HepG2 (cell line): Measurements from ENCODE around the gene ZFAND2B. TPM values are rescaled to one million over a fixed set of nuclear protein-coding genes. Genes with fewer than 3 reads are reported as not detected.

Experiments
- FOXP1 ChIP-seq, 2 experiments: fragments of 450-650 bp in 1 of 2; IDR thresholded peaks; 2 replicates each; pipeline ENCODE4 v1.6.1; 2017 to 2018; ENCODE audit warnings: antibody characterized with exemption in 1 of 2
- RCOR2 ChIP-seq: IDR thresholded peaks from 2 replicates; pipeline ENCODE4 v1.6.1; 2016; ENCODE audit warnings: missing biosample characterization, missing genetic modification reagents
- ZFX ChIP-seq: sonication (generic); formaldehyde crosslinking; IDR thresholded peaks from 2 replicates; pipeline ENCODE4 v1.4.0; 2020; ENCODE audit warnings: mild to moderate bottlenecking, low read depth, missing genetic modification reagents, moderate library complexity
- ZNF747 ChIP-seq: sonication (generic); formaldehyde crosslinking; IDR thresholded peaks from 2 replicates; pipeline ENCODE4 v1.8.1; 2023; ENCODE audit warnings: missing genetic modification reagents, mild to moderate bottlenecking, borderline replicate concordance
- polyA plus RNA-seq, 8 experiments: library from polyadenylated mRNA; depleted of rRNA in 3 of 8; stranded (reverse) in 7 of 8; unstranded in 1 of 8; fragments of >200 nt; fragmentation: Illumina TruSeq in 4 of 8; extraction: Trizol in 4 of 8; gene quantifications; 2 replicates each; pipeline versions ENCODE4 v1.2.1 to v1.2.3, GENCODE V29; 2011 to 2016; ENCODE audit warnings: low read depth in 4 of 8, missing spikeins in 1 of 8, mixed read lengths in 1 of 8; ENCODE audit not compliant: insufficient read depth in 1 of 8
- total RNA-seq, 5 experiments: library from RNA; depleted of rRNA; stranded (reverse); fragments of >200 nt; fragmentation: Illumina TruSeq; extraction: Trizol; gene quantifications; 2 replicates each; pipeline ENCODE4 v1.2.3, GENCODE V29; 2016; ENCODE audit warnings: low read depth in 1 of 5
- TF ChIP-seq, protein P1 (sequence below): sonication (generic); formaldehyde crosslinking; IDR thresholded peaks from 2 replicates; pipeline ENCODE4 v1.4.0; 2020; ENCODE audit warnings: missing genetic modification reagents
- TF ChIP-seq, protein P2 (sequence below): sonication (generic); formaldehyde crosslinking; IDR thresholded peaks from 2 replicates; pipeline ENCODE4 v1.4.0; 2020; ENCODE audit warnings: mild to moderate bottlenecking, missing genetic modification reagents
- TF ChIP-seq, protein P3 (sequence below): sonication (generic); formaldehyde crosslinking; IDR thresholded peaks from 2 replicates; pipeline ENCODE4 v1.4.0; 2020; ENCODE audit warnings: missing genetic modification reagents
- TF ChIP-seq, protein P4 (sequence below): sonication (generic); formaldehyde crosslinking; IDR thresholded peaks from 2 replicates; pipeline ENCODE4 v1.4.0; 2020; ENCODE audit warnings: missing genetic modification reagents
- TF ChIP-seq, protein P5 (sequence below): sonication (generic); formaldehyde crosslinking; IDR thresholded peaks from 2 replicates; pipeline ENCODE4 v1.5.0; 2020; ENCODE audit warnings: missing genetic modification reagents
- TF ChIP-seq, protein P6 (sequence below): sonication (generic); formaldehyde crosslinking; IDR thresholded peaks from 2 replicates; pipeline ENCODE4 v1.4.0; 2020; ENCODE audit warnings: missing genetic modification reagents
- TF ChIP-seq, protein P7 (sequence below): IDR thresholded peaks from 2 replicates; pipeline ENCODE4 v1.6.1; 2016; ENCODE audit warnings: low read depth
- TF ChIP-seq, protein P8 (sequence below): sonication (generic); formaldehyde crosslinking; IDR thresholded peaks from 2 replicates; pipeline ENCODE4 v1.4.0; 2020; ENCODE audit warnings: missing genetic modification reagents

Gene ZFAND2B
- total and polyA plus RNA-seq, 2 of the 13 experiments (the other 11 are each of a cell fraction or from before 2014, with no cell fraction given), result 53.3 to 115 TPM

DNA sequence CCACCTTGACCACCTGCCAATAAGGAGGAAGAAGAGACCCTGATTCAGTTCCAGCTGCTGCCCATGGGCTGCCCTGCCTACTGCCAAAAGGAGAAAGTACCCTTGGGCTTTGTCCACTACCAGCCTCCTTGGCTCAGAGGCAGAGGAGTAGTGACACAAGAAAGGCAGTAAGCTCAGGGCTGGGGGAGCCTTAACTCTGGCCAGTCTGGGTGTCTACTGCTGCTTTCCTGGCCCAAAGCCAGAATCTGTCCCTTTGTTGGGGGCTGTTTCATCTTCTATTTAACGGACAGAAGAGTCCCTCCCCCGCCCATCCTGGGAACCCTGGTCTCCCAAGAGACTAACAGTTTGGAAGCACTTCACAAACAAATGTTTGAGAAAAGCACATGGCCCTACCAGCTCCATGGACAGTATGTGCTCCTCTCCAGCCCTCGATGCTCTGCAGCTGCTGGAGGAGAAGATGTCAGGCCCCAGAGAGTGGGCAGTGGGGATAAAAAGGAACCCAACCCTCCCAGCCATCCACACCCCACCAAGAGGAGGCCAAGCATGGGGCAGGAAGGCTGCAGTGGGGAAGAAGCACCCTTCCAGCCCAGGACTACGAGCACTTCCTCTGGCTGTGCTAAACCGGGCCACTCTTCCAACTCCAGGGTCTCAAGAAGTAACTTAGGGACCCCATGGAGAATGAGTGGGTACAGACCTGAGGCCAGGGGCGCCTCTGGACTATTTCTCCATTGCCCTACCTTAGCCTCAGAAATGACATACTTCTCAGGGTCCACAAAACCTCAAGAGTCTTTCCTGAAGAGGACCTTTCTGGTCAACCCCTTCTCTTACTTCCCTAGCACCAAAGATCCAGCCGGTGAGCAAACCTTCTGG lies 21.7 kb downstream of the ZFAND2B start (continued):
- TF ChIP-seq, protein P1, sequence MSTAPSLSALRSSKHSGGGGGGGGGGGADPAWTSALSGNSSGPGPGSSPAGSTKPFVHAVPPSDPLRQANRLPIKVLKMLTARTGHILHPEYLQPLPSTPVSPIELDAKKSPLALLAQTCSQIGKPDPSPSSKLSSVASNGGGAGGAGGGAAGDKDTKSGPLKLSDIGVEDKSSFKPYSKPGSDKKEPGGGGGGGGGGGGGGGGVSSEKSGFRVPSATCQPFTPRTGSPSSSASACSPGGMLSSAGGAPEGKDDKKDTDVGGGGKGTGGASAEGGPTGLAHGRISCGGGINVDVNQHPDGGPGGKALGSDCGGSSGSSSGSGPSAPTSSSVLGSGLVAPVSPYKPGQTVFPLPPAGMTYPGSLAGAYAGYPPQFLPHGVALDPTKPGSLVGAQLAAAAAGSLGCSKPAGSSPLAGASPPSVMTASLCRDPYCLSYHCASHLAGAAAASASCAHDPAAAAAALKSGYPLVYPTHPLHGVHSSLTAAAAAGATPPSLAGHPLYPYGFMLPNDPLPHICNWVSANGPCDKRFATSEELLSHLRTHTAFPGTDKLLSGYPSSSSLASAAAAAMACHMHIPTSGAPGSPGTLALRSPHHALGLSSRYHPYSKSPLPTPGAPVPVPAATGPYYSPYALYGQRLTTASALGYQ (CRISPR knock-in tag), result no peak
- TF ChIP-seq, protein P2, sequence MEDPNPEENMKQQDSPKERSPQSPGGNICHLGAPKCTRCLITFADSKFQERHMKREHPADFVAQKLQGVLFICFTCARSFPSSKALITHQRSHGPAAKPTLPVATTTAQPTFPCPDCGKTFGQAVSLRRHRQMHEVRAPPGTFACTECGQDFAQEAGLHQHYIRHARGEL (CRISPR knock-in tag), result no peak
- TF ChIP-seq ZFX (no peak), FOXP1 (IDR thresholded peaks at IDR 0.05) (no peak), FOXP1 (CRISPR knock-in tag; IDR thresholded peaks at IDR 0.05) (no peak), ZNF747 (CRISPR knock-in tag) (no peak), RCOR2 (CRISPR knock-in tag) (no peak)
- TF ChIP-seq, protein P3, sequence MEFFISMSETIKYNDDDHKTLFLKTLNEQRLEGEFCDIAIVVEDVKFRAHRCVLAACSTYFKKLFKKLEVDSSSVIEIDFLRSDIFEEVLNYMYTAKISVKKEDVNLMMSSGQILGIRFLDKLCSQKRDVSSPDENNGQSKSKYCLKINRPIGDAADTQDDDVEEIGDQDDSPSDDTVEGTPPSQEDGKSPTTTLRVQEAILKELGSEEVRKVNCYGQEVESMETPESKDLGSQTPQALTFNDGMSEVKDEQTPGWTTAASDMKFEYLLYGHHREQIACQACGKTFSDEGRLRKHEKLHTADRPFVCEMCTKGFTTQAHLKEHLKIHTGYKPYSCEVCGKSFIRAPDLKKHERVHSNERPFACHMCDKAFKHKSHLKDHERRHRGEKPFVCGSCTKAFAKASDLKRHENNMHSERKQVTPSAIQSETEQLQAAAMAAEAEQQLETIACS (CRISPR knock-in tag), result 0 out of 2 replicates have a peak, but pooled peaks have one; percentile 16
- TF ChIP-seq, protein P4, sequence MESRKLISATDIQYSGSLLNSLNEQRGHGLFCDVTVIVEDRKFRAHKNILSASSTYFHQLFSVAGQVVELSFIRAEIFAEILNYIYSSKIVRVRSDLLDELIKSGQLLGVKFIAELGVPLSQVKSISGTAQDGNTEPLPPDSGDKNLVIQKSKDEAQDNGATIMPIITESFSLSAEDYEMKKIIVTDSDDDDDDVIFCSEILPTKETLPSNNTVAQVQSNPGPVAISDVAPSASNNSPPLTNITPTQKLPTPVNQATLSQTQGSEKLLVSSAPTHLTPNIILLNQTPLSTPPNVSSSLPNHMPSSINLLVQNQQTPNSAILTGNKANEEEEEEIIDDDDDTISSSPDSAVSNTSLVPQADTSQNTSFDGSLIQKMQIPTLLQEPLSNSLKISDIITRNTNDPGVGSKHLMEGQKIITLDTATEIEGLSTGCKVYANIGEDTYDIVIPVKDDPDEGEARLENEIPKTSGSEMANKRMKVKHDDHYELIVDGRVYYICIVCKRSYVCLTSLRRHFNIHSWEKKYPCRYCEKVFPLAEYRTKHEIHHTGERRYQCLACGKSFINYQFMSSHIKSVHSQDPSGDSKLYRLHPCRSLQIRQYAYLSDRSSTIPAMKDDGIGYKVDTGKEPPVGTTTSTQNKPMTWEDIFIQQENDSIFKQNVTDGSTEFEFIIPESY (CRISPR knock-in tag), result no peak
- TF ChIP-seq, protein P5, sequence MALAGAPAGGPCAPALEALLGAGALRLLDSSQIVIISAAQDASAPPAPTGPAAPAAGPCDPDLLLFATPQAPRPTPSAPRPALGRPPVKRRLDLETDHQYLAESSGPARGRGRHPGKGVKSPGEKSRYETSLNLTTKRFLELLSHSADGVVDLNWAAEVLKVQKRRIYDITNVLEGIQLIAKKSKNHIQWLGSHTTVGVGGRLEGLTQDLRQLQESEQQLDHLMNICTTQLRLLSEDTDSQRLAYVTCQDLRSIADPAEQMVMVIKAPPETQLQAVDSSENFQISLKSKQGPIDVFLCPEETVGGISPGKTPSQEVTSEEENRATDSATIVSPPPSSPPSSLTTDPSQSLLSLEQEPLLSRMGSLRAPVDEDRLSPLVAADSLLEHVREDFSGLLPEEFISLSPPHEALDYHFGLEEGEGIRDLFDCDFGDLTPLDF (CRISPR knock-in tag), result no peak
- TF ChIP-seq, protein P6, sequence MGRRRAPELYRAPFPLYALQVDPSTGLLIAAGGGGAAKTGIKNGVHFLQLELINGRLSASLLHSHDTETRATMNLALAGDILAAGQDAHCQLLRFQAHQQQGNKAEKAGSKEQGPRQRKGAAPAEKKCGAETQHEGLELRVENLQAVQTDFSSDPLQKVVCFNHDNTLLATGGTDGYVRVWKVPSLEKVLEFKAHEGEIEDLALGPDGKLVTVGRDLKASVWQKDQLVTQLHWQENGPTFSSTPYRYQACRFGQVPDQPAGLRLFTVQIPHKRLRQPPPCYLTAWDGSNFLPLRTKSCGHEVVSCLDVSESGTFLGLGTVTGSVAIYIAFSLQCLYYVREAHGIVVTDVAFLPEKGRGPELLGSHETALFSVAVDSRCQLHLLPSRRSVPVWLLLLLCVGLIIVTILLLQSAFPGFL (CRISPR knock-in tag), result 0 out of 2 replicates have a peak, but pooled peaks have one; percentile 85
- TF ChIP-seq, protein P7, sequence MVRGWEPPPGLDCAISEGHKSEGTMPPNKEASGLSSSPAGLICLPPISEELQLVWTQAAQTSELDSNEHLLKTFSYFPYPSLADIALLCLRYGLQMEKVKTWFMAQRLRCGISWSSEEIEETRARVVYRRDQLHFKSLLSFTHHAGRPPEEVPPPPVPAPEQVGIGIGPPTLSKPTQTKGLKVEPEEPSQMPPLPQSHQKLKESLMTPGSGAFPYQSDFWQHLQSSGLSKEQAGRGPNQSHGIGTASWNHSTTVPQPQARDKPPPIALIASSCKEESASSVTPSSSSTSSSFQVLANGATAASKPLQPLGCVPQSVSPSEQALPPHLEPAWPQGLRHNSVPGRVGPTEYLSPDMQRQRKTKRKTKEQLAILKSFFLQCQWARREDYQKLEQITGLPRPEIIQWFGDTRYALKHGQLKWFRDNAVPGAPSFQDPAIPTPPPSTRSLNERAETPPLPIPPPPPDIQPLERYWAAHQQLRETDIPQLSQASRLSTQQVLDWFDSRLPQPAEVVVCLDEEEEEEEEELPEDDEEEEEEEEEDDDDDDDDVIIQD (CRISPR knock-in tag), result no peak
- TF ChIP-seq, protein P8, sequence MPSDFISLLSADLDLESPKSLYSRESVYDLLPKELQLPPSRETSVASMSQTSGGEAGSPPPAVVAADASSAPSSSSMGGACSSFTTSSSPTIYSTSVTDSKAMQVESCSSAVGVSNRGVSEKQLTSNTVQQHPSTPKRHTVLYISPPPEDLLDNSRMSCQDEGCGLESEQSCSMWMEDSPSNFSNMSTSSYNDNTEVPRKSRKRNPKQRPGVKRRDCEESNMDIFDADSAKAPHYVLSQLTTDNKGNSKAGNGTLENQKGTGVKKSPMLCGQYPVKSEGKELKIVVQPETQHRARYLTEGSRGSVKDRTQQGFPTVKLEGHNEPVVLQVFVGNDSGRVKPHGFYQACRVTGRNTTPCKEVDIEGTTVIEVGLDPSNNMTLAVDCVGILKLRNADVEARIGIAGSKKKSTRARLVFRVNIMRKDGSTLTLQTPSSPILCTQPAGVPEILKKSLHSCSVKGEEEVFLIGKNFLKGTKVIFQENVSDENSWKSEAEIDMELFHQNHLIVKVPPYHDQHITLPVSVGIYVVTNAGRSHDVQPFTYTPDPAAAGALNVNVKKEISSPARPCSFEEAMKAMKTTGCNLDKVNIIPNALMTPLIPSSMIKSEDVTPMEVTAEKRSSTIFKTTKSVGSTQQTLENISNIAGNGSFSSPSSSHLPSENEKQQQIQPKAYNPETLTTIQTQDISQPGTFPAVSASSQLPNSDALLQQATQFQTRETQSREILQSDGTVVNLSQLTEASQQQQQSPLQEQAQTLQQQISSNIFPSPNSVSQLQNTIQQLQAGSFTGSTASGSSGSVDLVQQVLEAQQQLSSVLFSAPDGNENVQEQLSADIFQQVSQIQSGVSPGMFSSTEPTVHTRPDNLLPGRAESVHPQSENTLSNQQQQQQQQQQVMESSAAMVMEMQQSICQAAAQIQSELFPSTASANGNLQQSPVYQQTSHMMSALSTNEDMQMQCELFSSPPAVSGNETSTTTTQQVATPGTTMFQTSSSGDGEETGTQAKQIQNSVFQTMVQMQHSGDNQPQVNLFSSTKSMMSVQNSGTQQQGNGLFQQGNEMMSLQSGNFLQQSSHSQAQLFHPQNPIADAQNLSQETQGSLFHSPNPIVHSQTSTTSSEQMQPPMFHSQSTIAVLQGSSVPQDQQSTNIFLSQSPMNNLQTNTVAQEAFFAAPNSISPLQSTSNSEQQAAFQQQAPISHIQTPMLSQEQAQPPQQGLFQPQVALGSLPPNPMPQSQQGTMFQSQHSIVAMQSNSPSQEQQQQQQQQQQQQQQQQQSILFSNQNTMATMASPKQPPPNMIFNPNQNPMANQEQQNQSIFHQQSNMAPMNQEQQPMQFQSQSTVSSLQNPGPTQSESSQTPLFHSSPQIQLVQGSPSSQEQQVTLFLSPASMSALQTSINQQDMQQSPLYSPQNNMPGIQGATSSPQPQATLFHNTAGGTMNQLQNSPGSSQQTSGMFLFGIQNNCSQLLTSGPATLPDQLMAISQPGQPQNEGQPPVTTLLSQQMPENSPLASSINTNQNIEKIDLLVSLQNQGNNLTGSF (CRISPR knock-in tag), result 0 out of 2 replicates have a peak, but pooled peaks have one; percentile 3
